B cell (primary cell): Measurements from ENCODE around the gene RPL13.

Experiments used
- CTCF ChIP-seq: fragments of 200-600 bp; IDR thresholded peaks from one replicate; pipeline ENCODE4 v1.8.0; 2022; ENCODE audit warnings: antibody characterized with exemption, mild to moderate bottlenecking
- EZH2 ChIP-seq: IDR thresholded peaks from 2 replicates; pipeline ENCODE4 v1.6.1; 2012; ENCODE audit warnings: borderline replicate concordance, low read depth, mild to moderate bottlenecking, moderate library complexity, low read length; ENCODE audit not compliant: insufficient read depth, poor library complexity, severe bottlenecking

- TF ChIP-seq CTCF: no peak
- no peak for TF ChIP-seq EZH2
Measured at GRCh38 chr16:89602273-89602951, 41.9 kb downstream of the RPL13 start.
